HEK293 (cell line): ENCODE results near the gene TMEM184A.

Source experiments
- CTCF ChIP-seq: fragments of 450-650 bp; formaldehyde crosslinking; IDR thresholded peaks from 2 replicates; pipeline ENCODE4 v1.5.1; 2016; ENCODE audit warnings: missing biosample characterization, missing genetic modification characterization
- MEIS1 ChIP-seq: sonication (generic); formaldehyde crosslinking; IDR thresholded peaks from 2 replicates; pipeline ENCODE4 v1.8.1; 2022; ENCODE audit warnings: missing genetic modification reagents, mild to moderate bottlenecking, borderline replicate concordance
- PATZ1 ChIP-seq: fragments of 450-650 bp; formaldehyde crosslinking; IDR thresholded peaks from 2 replicates; pipeline ENCODE4 v1.5.1; 2016; ENCODE audit warnings: missing biosample characterization, missing genetic modification characterization
- SALL2 ChIP-seq: fragments of 450-650 bp; formaldehyde crosslinking; IDR thresholded peaks from 2 replicates; pipeline ENCODE4 v1.5.0; 2017; ENCODE audit warnings: missing biosample characterization, mild to moderate bottlenecking, missing genetic modification characterization, borderline replicate concordance
- SETDB1 ChIP-seq: IDR thresholded peaks from one replicate; pipeline ENCODE4 v1.6.1; 2017; ENCODE audit warnings: mild to moderate bottlenecking, low read length, moderate library complexity, mixed read lengths; ENCODE audit not compliant: insufficient read length
- TCF7L2 ChIP-seq: IDR thresholded peaks from 2 replicates; pipeline ENCODE4 v1.6.1; 2011; ENCODE audit warnings: low read depth, mild to moderate bottlenecking, inconsistent platforms, low read length, moderate library complexity, borderline replicate concordance
- ZBTB17 ChIP-seq: fragments of 450-650 bp; formaldehyde crosslinking; IDR thresholded peaks from 2 replicates; pipeline ENCODE4 v1.5.1; 2016; ENCODE audit warnings: missing biosample characterization, missing genetic modification characterization
- ZBTB26 ChIP-seq: fragments of 450-650 bp; formaldehyde crosslinking; optimal IDR thresholded peaks from 2 replicates; pipeline ENCODE3; 2016; ENCODE audit warnings: missing biosample characterization, mild to moderate bottlenecking, missing genetic modification characterization
- ZNF639 ChIP-seq: fragments of 450-650 bp; formaldehyde crosslinking; IDR thresholded peaks from 2 replicates; pipeline ENCODE4 v1.5.1; 2016; ENCODE audit warnings: missing biosample characterization, missing genetic modification characterization
- ZSCAN23 ChIP-seq: fragments of 450-650 bp; formaldehyde crosslinking; IDR thresholded peaks from 2 replicates; pipeline ENCODE4 v1.5.1; 2016; ENCODE audit warnings: missing biosample characterization, missing genetic modification characterization

- no peak for TF ChIP-seq ZSCAN23 (tag by site-specific recombination)
- TF ChIP-seq SETDB1, result no peak
- TF ChIP-seq SALL2 (tag by site-specific recombination), result no peak
- TF ChIP-seq ZBTB17 (tag by site-specific recombination), result no peak
- TF ChIP-seq ZBTB26 (tag by site-specific recombination), result no peak
- no peak for TF ChIP-seq PATZ1
- TF ChIP-seq CTCF (tag by site-specific recombination), result no peak
- TF ChIP-seq ZNF639 (tag by site-specific recombination), result no peak
- no peak for TF ChIP-seq TCF7L2
- TF ChIP-seq MEIS1 (CRISPR knock-in tag), result no peak
Observed at GRCh38 chr7:1498370-1499305, 57.4 kb downstream of the TMEM184A start.
